GM12865 (cell line): ENCODE data around the gene NKPD1.

Experiments
- DNase-seq: peaks from one replicate; pipeline ENCODE4 v3.0.0; 2010; ENCODE audit warnings: low read depth
- H3K4me3 ChIP-seq: 2 replicates; pipeline ENCODE4 v1.5.1; 2011; ENCODE audit warnings: mild to moderate bottlenecking, low read depth, low read length, control low read depth
- CTCF ChIP-seq: IDR thresholded peaks from 2 replicates; pipeline ENCODE4 v1.5.1; 2011; ENCODE audit warnings: low read length, control low read depth, low read depth, inconsistent platforms; ENCODE audit not compliant: insufficient read depth; ENCODE audit errors: missing control alignments

NKPD1 gene

GRCh38 chr19:45172611-45173208 is 11.9 kb upstream of the NKPD1 start:
- DNase-seq, result no peak
- no peak for TF ChIP-seq CTCF
- H3K4me3 ChIP-seq, result no peak overlapping the region

- no peak overlapping the region for H3K4me3 ChIP-seq
- no peak for DNase-seq
- no peak for TF ChIP-seq CTCF
These were observed 11.4 kb upstream of the NKPD1 start for GRCh38 chr19:45172173-45172572.

GRCh38 chr19:45171211-45171623 is 10.4 kb upstream of the NKPD1 start:
- no peak for DNase-seq
- no peak for TF ChIP-seq CTCF
- no peak overlapping the region for H3K4me3 ChIP-seq

- no peak for TF ChIP-seq CTCF
- DNase-seq, result no peak
- no peak overlapping the region for H3K4me3 ChIP-seq
These were observed 9.6 kb upstream of the NKPD1 start for GRCh38 chr19:45170146-45171106.

- DNase-seq, result no peak
- TF ChIP-seq CTCF, result no peak
- no peak overlapping the region for H3K4me3 ChIP-seq
These were observed 8.8 kb upstream of the NKPD1 start for GRCh38 chr19:45169602-45170001.

- TF ChIP-seq CTCF, result no peak
- H3K4me3 ChIP-seq, result no peak overlapping the region
- no peak for DNase-seq
These were observed 8.1 kb upstream of the NKPD1 start for GRCh38 chr19:45168767-45169351.
